ENCODE measurements around the gene SKI. TPM values are rescaled to one million over a fixed set of nuclear protein-coding genes. Genes with fewer than 3 reads are reported as not detected.
"Not testable (repeated sequence)": the region's sequence is repeated elsewhere in the genome, so short reads cannot be mapped to it uniquely, and the experiment has no call there.

Gene SKI
- total RNA-seq, 6 experiments from 2014 or later: 23.7 to 84.8 (median 31.4) TPM

- intact Hi-C loops (cut with DNase I): no loop called here
- Histone ChIP-seq H3K9me3 (no peaks in the 10 kb centered on the region), H3K36me3 (no peaks in the 10 kb centered on the region), H3K27ac (no peak overlapping the region), H3K4me1 (peaks cover 0 to 16% (median 0%) of the 10 kb centered on the region in 4 donors), H3K27me3 (no peaks in the 10 kb centered on the region), H3K4me3 (no peak overlapping the region)
- TF ChIP-seq POLR2A (IDR thresholded peaks at IDR 0.05) (no peak), CTCF (IDR thresholded peaks at IDR 0.05) (no peak)
- DNase-seq (no peak), ATAC-seq (peak in 1 of 4 donors; percentile 29)
- 28% methylated on average over 5 of the region's 13 CpGs for WGBS (ENCODE audit: insufficient coverage, low coverage, low lambda C conversion rate, missing lambda C conversion rate)
These were observed 30.1 kb downstream of the SKI start for GRCh38 chr1:2258122-2258681.

GRCh38 chr1:2258996-2259395, 30.9 kb downstream of the SKI start:
- no peak for TF ChIP-seq CTCF (IDR thresholded peaks at IDR 0.05)
- no peak for TF ChIP-seq POLR2A (IDR thresholded peaks at IDR 0.05)
- no peak for ATAC-seq
- DNase-seq: no peak

GRCh38 chr1:2259668-2260402, 31.7 kb downstream of the SKI start:
- intact Hi-C loops (cut with DNase I): no loop called here
- Histone ChIP-seq H3K27me3 (no peaks in the 10 kb centered on the region), H3K4me1 (peaks cover 0 to 8% (median 0%) of the 10 kb centered on the region in 4 donors), H3K9me3 (no peaks in the 10 kb centered on the region), H3K27ac (no peak overlapping the region), H3K36me3 (no peaks in the 10 kb centered on the region), H3K4me3 (no peak overlapping the region)
- no peak for ATAC-seq
- DNase-seq: no peak
- WGBS (ENCODE audit: insufficient coverage, low coverage, low lambda C conversion rate, missing lambda C conversion rate): 86% methylated on average over 28 of the region's 28 CpGs
- TF ChIP-seq CTCF (IDR thresholded peaks at IDR 0.05) (no peak), POLR2A (IDR thresholded peaks at IDR 0.05) (no peak)

More at GRCh38 chr1:2258996-2259395, 30.9 kb downstream of the SKI start:
- WGBS (ENCODE audit: insufficient coverage, low coverage, low lambda C conversion rate, missing lambda C conversion rate): 97% methylated on average over 7 of the region's 9 CpGs
- no peaks in the 10 kb centered on the region for H3K9me3 ChIP-seq
- H3K4me3 ChIP-seq: no peak overlapping the region
- H3K27me3 ChIP-seq: no peaks in the 10 kb centered on the region
- H3K36me3 ChIP-seq: no peaks in the 10 kb centered on the region
- intact Hi-C loops (cut with DNase I): no loop called here
- H3K4me1 ChIP-seq: peaks cover 0 to 16% (median 0%) of the 10 kb centered on the region in 4 donors
- H3K27ac ChIP-seq: no peak overlapping the region

- DNase-seq; H3K27ac ChIP-seq; H3K4me3 ChIP-seq; H3K9me3 ChIP-seq; H3K27me3 ChIP-seq; intact Hi-C loops (cut with DNase I); ATAC-seq; H3K4me1 ChIP-seq; H3K36me3 ChIP-seq: not testable (repeated sequence)
- WGBS (ENCODE audit: insufficient coverage, low coverage, low lambda C conversion rate, missing lambda C conversion rate): 59% methylated on average over 5 of the region's 7 CpGs
These were observed 32.4 kb downstream of the SKI start for GRCh38 chr1:2260470-2260869.

GRCh38 chr1:2260917-2261316, 32.8 kb downstream of the SKI start:
- no peak overlapping the region for H3K27ac ChIP-seq
- H3K27me3 ChIP-seq: no peaks in the 10 kb centered on the region
- peaks cover 0 to 5% (median 0%) of the 10 kb centered on the region in 4 donors for H3K4me1 ChIP-seq
- no peak for DNase-seq
- H3K9me3 ChIP-seq: no peaks in the 10 kb centered on the region
- no peak overlapping the region for H3K4me3 ChIP-seq
- WGBS (ENCODE audit: insufficient coverage, low coverage, low lambda C conversion rate, missing lambda C conversion rate): 84% methylated on average over 4 of the region's 4 CpGs
- TF ChIP-seq POLR2A (IDR thresholded peaks at IDR 0.05) (no peak), CTCF (IDR thresholded peaks at IDR 0.05) (no peak)
- intact Hi-C loops (cut with DNase I): no loop called here
- H3K36me3 ChIP-seq: no peaks in the 10 kb centered on the region
- no peak for ATAC-seq

GRCh38 chr1:2261476-2262395, 33.6 kb downstream of the SKI start:
- H3K27ac ChIP-seq; H3K27me3 ChIP-seq; H3K9me3 ChIP-seq; intact Hi-C loops (cut with DNase I); H3K4me3 ChIP-seq; H3K36me3 ChIP-seq; DNase-seq; ATAC-seq: not testable (repeated sequence)
- WGBS (ENCODE audit: insufficient coverage, low coverage, low lambda C conversion rate, missing lambda C conversion rate): 87% methylated on average over 23 of the region's 25 CpGs
- peaks cover 0 to 13% (median 4%) of the 10 kb centered on the region in 4 donors for H3K4me1 ChIP-seq
